ENCODE data around the gene TAB2. TPM values are rescaled to one million over a fixed set of nuclear protein-coding genes. Genes with fewer than 3 reads are reported as not detected.

TAB2 gene
- total and polyA plus RNA-seq, 2 of the 8 experiments (the other 6 are each of a cell fraction or from before 2014, with no cell fraction given), result 40.4 to 63.0 TPM

GRCh38 chr6:149389509-149390297 is 72.2 kb downstream of the TAB2 start:
- Histone ChIP-seq H2AFZ (ENCODE audit: low read length) (no peak overlapping the region), H3K23ac (ENCODE audit: insufficient read length) (no peak overlapping the region), H4K5ac (ENCODE audit: insufficient read length, low read depth, low read length) (no peak overlapping the region), H4K91ac (replicated peaks; ENCODE audit: insufficient read length, low read length) (no peak overlapping the region), H2BK15ac (ENCODE audit: low read length) (no peak overlapping the region), H3K4me2 (ENCODE audit: insufficient read depth in 1 of 2, low read depth in 2 of 2, low read length in 2 of 2) (no peak overlapping the region), H2BK5ac (ENCODE audit: low read depth, low read length) (no peak overlapping the region), H3K79me1 (ENCODE audit: low read depth, low read length) (no peaks in the 10 kb centered on the region; the same call in 1 of the 2 replicates), H3K14ac (ENCODE audit: insufficient read length) (no peak overlapping the region), H2BK120ac (replicated peaks; ENCODE audit: low read depth, low read length) (no peak overlapping the region), H3K56ac (replicated peaks; ENCODE audit: insufficient read length, low read depth, low read length) (no peak overlapping the region), H4K20me1 (replicated peaks in 1 of 2; ENCODE audit: control insufficient read depth in 1 of 2, insufficient read depth in 2 of 2, low read length in 2 of 2) (no peaks in the 10 kb centered on the region), H3K9me3 (ENCODE audit: insufficient read depth in 2 of 2, low read depth in 1 of 2, low read length in 1 of 2) (no peaks in the 10 kb centered on the region), H3K27me3 (replicated peaks in 1 of 4; ENCODE audit: control insufficient read depth in 3 of 4, extremely low read depth in 1 of 4, insufficient read depth in 3 of 4, low read length in 3 of 4) (no peaks in the 10 kb centered on the region), H2BK20ac (ENCODE audit: low read length) (no peak overlapping the region), H3K4ac (replicated peaks; ENCODE audit: insufficient read length, low read depth, low read length) (no peak overlapping the region), H3K23me2 (ENCODE audit: low read depth, low read length) (no peaks in the 10 kb centered on the region), H3K4me1 (replicated peaks in 1 of 4; ENCODE audit: control insufficient read depth in 3 of 4, insufficient read depth in 4 of 4, low read length in 3 of 4) (no peaks in the 10 kb centered on the region), H3K9ac (replicated peaks in 1 of 4; ENCODE audit: extremely low read depth in 1 of 4, low read depth in 3 of 4, low read length in 3 of 4) (no peak overlapping the region), H3K36me3 (ENCODE audit: control insufficient read depth in 2 of 4, insufficient read depth in 4 of 4, low read length in 3 of 4) (peaks cover 0 to 5% (median 0%) of the 10 kb centered on the region in 4 experiments; a peak in 1 of 8 replicates), H4K8ac (ENCODE audit: extremely low read depth, insufficient read depth, low read length) (no peak overlapping the region), H3K18ac (ENCODE audit: extremely low read depth, low read length) (no peak overlapping the region), H3K79me2 (ENCODE audit: control insufficient read depth in 1 of 2, insufficient read depth in 2 of 2, low read length in 2 of 2) (peaks cover 0 to 30% of the 10 kb centered on the region in 2 experiments; a peak in 2 of 4 replicates), H3K4me3 (ENCODE audit: extremely low read depth in 1 of 4, insufficient read depth in 2 of 4, low read depth in 3 of 4, low read length in 4 of 4) (no peak overlapping the region), H3K27ac (ENCODE audit: low read depth, low read length) (no peak overlapping the region), H2AK5ac (ENCODE audit: low read depth, low read length) (no peak overlapping the region), H2BK12ac (ENCODE audit: low read depth, low read length) (no peak overlapping the region)
- ChIA-PET POLR2A (ENCODE audit: partially characterized antibody) (no interaction called here), CTCF (ENCODE audit: partially characterized antibody) (no interaction called here)
- 95% methylated on average over 3 of the region's 3 CpGs; no CpG with 5 or more reads in 1 of the 2 experiments for WGBS, 2 experiments (ENCODE audit: extremely low coverage in 1 of 2, insufficient coverage in 1 of 2, insufficient read length in 1 of 2, insufficient replicate concordance in 2 of 2, low coverage in 1 of 2, low lambda C conversion rate in 2 of 2, missing lambda C conversion rate in 1 of 2)
- DNase-seq (ENCODE audit: low read depth in 1 of 2, low spot score in 2 of 2) (no peak), FAIRE-seq (no peak)
- TF ChIP-seq SP4 (IDR thresholded peaks at IDR 0.05; ENCODE audit: low read length) (no peak), TAF1 (IDR thresholded peaks at IDR 0.05; ENCODE audit: low read depth, low read length) (no peak), ATF3 (IDR thresholded peaks at IDR 0.05; ENCODE audit: insufficient read depth, low read depth, low read length) (no peak), FOSL1 (IDR thresholded peaks at IDR 0.05; ENCODE audit: insufficient read depth, low read depth, low read length) (no peak), TCF12 (IDR thresholded peaks at IDR 0.05; ENCODE audit: low read depth, low read length) (no peak), KDM4A (IDR thresholded peaks at IDR 0.05; ENCODE audit: low read depth, low read length, severe bottlenecking) (no peak), BCL11A (IDR thresholded peaks at IDR 0.05; ENCODE audit: low read depth in 2 of 2, low read length in 2 of 2) (no peak), GTF2F1 (IDR thresholded peaks at IDR 0.05; ENCODE audit: borderline replicate concordance, low read depth, low read length) (no peak), CTBP2 (IDR thresholded peaks at IDR 0.05; ENCODE audit: borderline replicate concordance, insufficient read depth, insufficient read length, low read length) (no peak), CREB1 (IDR thresholded peaks at IDR 0.05) (no peak), EZH2 (IDR thresholded peaks at IDR 0.05; ENCODE audit: low read depth, low read length, severe bottlenecking) (no peak), YY1 (IDR thresholded peaks at IDR 0.05; ENCODE audit: low read depth, low read length) (no peak), KDM1A (IDR thresholded peaks at IDR 0.05; ENCODE audit: borderline replicate concordance, low read length) (no peak)
